Measurements from ENCODE around the gene P4HTM. TPM values are rescaled to one million over a fixed set of nuclear protein-coding genes. Genes with fewer than 3 reads are reported as not detected.

The P4HTM gene
- total RNA-seq, 2 donors from 2014 or later, result 32.8 to 33.9 TPM

DNA sequence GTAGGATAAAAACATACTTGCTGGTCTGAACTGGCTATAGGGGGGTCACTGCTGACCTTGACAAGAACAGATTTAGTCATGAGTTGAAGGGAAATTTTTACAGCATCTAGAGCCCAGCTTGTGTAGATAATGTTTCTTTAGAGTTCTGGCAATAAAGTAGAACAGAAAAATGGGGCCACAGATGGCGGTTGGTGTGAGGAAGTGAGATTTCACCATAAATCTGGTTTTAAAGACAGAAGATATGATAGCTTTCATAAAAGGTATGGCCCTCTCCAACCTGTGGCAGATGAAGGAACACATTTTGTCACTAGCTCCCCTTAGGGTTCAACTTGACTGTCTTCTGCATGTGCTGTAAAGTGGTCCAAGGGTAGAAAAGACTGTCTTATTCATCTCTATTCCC is 63.5 kb downstream of the P4HTM start:
- DNase-seq, result no peak
- intact Hi-C loops (cut with DNase I), result no loop called here
- ATAC-seq, result no peak

DNA sequence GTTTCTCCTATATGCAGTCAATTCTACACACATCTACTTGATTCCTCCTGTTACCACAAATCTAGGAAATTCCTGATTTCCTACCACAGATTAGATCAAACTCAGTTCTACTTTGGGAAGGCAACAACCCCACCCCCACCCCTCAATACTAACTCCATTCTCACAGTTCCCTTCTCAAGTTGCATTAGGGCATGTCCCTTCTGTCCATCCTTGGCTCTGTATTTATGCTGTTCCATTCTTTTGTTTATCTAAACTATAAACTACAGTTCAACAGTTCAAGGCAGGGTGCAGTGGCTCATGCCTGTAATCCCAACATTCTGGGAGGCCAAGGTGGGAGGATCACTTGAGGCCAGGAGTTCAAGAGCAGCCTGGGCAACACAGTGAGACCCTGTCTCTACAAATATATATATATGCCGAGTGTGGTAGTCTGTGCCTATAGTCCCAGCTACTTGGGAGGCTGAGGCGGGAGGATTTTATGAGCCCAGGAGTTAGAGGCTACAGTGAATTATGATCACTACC is 64.4 kb downstream of the P4HTM start:
- DNase-seq, result no peak
- no peak for ATAC-seq
- intact Hi-C loops (cut with DNase I), result no loop called here

Small RNA genes lying within 50 kb of the gene (microRNA-seq; reads per million reads assigned to microRNA genes)
- gene MIR191 (6,573 to 7,982 reads per million in 2 donors), gene MIR425 (1,107 to 1,639 reads per million in 2 donors)

Other genes with a start within 250 kb of the P4HTM start
- 10 to 100 TPM; 42.5 to 56.8 TPM for gene PRKAR2A, start 142.4 kb upstream of the P4HTM start, total RNA-seq
- 10 to 100 TPM; 53.4 to 55.6 TPM for gene SLC25A20, start 91.4 kb upstream of the P4HTM start, total RNA-seq
- gene ARIH2, start 71.4 kb upstream of the P4HTM start, total RNA-seq, result 100 to 1,000 TPM in 1 of 2 donors, 10 to 100 TPM in 1; 88.0 to 104 TPM
- gene WDR6, start 17.1 kb downstream of the P4HTM start, total RNA-seq, result 10 to 100 TPM; 76.1 to 77.1 TPM
- gene DALRD3, start 28.3 kb downstream of the P4HTM start, total RNA-seq, result 10 to 100 TPM in 1 of 2 donors, 1 to 10 TPM in 1; 9.8 to 10.1 TPM
- gene NDUFAF3, start 31.9 kb downstream of the P4HTM start, total RNA-seq, result 100 to 1,000 TPM; 135 to 138 TPM
- 10 to 100 TPM; 60.2 to 71.3 TPM for gene IMPDH2, start 39.2 kb downstream of the P4HTM start, total RNA-seq
- gene QRICH1, start 103.8 kb downstream of the P4HTM start, total RNA-seq, result 10 to 100 TPM; 50.4 to 59.9 TPM
- 100 to 1,000 TPM; 150 to 166 TPM for gene QARS1, start 114.5 kb downstream of the P4HTM start, total RNA-seq
- 10 to 100 TPM; 38.3 to 49.5 TPM for gene USP19, start 130.6 kb downstream of the P4HTM start, total RNA-seq
- gene LAMB2, start 142.8 kb downstream of the P4HTM start, total RNA-seq, result 100 to 1,000 TPM; 629 to 714 TPM
- gene CCDC71, start 176.1 kb downstream of the P4HTM start, total RNA-seq, result 10 to 100 TPM; 12.3 to 15.3 TPM
- 10 to 100 TPM; 35.6 to 55.9 TPM for gene KLHDC8B, start 181.4 kb downstream of the P4HTM start, total RNA-seq

Data from left cardiac atrium (tissue), 4 donors.